CD4-positive, alpha-beta T cell (primary cell): ENCODE data around the gene PRDM16. TPM values are rescaled to one million over a fixed set of nuclear protein-coding genes. Genes with fewer than 3 reads are reported as not detected.

ENCODE experiments used
- ATAC-seq: fragments of 200-7000 bp; cut with Tn5 transposase; one replicate; pipeline ENCODE4 v1.10.0; 2022; ENCODE audit warnings: mild to moderate bottlenecking; ENCODE audit not compliant: poor library complexity
- CTCF ChIA-PET: fragments of 350-600 bp; sonication (Branson Sonifier 250); formaldehyde crosslinking; loops from one replicate; lab custom pipeline; 2021; ENCODE audit warnings: antibody characterized with exemption, inconsistent platforms; lab: Charles Lee
- POLR2A ChIA-PET: fragments of 350-600 bp; sonication (Branson Sonifier 250); formaldehyde crosslinking; loops from one replicate; lab custom pipeline; 2021; ENCODE audit warnings: antibody characterized with exemption, inconsistent platforms; lab: Charles Lee
- DNase-seq, 14 experiments: peaks; one replicate each; pipeline ENCODE4 v3.0.0-alpha.2; 2013 to 2020; ENCODE audit warnings: mixed read lengths in 2 of 14
- H3K27ac ChIP-seq, 2 donors: one replicate each; pipeline versions ENCODE4 v1.5.1 to v1.7.0; 2013; ENCODE audit warnings: low read length in 2 of 2, low read depth in 1 of 2, mild to moderate bottlenecking in 1 of 2
- H3K27me3 ChIP-seq, 2 experiments: 1 replicate in 1 of 2; 2 replicates in 1 of 2; pipeline versions ENCODE4 v1.6.1 to v1.7.0; 2013; ENCODE audit warnings: low read length in 2 of 2, control low read depth in 1 of 2, mild to moderate bottlenecking in 1 of 2, moderate library complexity in 1 of 2; ENCODE audit not compliant: insufficient read depth in 2 of 2, control insufficient read depth in 1 of 2
- H3K36me3 ChIP-seq: one replicate; pipeline ENCODE4 v1.6.1; 2013; ENCODE audit warnings: low read length, control low read depth; ENCODE audit not compliant: insufficient read depth
- H3K4me1 ChIP-seq: one replicate; pipeline ENCODE4 v1.6.1; 2013; ENCODE audit warnings: low read length, control low read depth; ENCODE audit not compliant: insufficient read depth
- H3K4me3 ChIP-seq: one replicate; pipeline ENCODE4 v1.5.1; 2013; ENCODE audit warnings: mild to moderate bottlenecking, low read length, moderate library complexity
- H3K9me3 ChIP-seq, 2 experiments: 1 replicate in 1 of 2; 2 replicates in 1 of 2; pipeline versions ENCODE4 v1.6.1 to v1.7.0; 2013; ENCODE audit warnings: low read length in 2 of 2, mild to moderate bottlenecking in 2 of 2, control low read depth in 1 of 2, moderate library complexity in 1 of 2; ENCODE audit not compliant: control insufficient read depth in 1 of 2, insufficient read depth in 1 of 2
- H3K27ac Mint-ChIP-seq: one replicate; pipeline ENCODE4 v1.8.0; 2020; ENCODE audit warnings: mixed read lengths
- H3K27me3 Mint-ChIP-seq: one replicate; pipeline ENCODE4 v1.8.0; 2021; ENCODE audit warnings: mixed read lengths
- H3K36me3 Mint-ChIP-seq: one replicate; pipeline ENCODE4 v1.8.0; 2021; ENCODE audit warnings: low read depth, mixed read lengths
- H3K4me1 Mint-ChIP-seq: one replicate; pipeline ENCODE4 v1.8.0; 2021; ENCODE audit warnings: low read depth, mixed read lengths
- H3K4me3 Mint-ChIP-seq: one replicate; pipeline ENCODE4 v1.8.0; 2020; ENCODE audit warnings: mild to moderate bottlenecking, mixed read lengths
- H3K9me3 Mint-ChIP-seq: one replicate; pipeline ENCODE4 v1.8.0; 2020; ENCODE audit warnings: mixed read lengths
- intact Hi-C, 2 experiments: fragments of 100-400 bp; cut with DNase I in 1 of 2; cut with micrococcal nuclease in 1 of 2; formaldehyde crosslinking; loops; one replicate each; pipeline versions ENCODE4 v1.15.1 to v1.9.0; 2023 to 2025; cut with DNase I, micrococcal nuclease
- total RNA-seq, 174 experiments: library from RNA in 2 of 174; stranded (reverse) in 2 of 174; gene quantifications; one replicate each; pipeline ENCODE4 v1.2.3 and lab custom pipeline; 2021 to 2026
- TF ChIP-seq, protein P1 (sequence below): fragments of 200-600 bp; IDR thresholded peaks from one replicate; pipeline ENCODE4 v1.8.0; 2022; ENCODE audit warnings: antibody characterized with exemption, mild to moderate bottlenecking

PRDM16 gene
- total RNA-seq, 2 experiments from 2014 or later: not detected

DNA sequence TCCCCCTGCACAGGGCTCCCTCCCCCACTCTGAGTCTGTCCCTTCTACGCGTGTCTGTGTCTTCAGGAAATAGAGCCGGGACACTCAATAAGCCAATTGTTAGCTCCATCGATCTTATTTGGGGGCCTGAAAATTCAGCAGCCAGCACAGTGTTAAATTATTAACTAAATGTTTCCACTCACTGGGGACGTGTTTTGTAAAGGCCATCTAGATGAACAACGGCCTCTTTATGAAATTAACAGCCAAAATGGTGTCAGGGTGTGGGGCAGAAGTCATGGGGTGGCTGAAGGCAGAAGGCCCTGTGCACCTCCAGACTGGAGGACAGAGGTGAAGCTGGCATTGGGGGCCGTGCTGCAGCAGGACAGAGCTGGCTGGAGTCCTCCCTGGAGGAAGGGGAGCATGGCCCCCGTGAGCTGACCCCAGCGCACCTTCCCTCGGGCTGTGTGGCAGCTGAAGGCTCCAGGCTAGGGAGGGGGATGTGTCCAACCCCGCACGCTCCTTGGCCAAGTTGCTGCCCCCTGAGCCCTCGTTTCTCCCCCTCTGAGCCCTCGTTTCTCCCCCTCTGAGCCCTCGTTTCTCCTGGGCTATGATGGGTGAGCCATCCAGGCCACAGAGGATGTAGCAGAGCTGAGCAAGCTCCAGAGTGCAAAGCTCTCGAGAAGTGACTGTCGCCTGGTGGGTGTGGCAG is 271.7 kb downstream of the PRDM16 start:
- no peaks in the 10 kb centered on the region for H3K4me1 ChIP-seq
- H3K36me3 ChIP-seq: no peaks in the 10 kb centered on the region
- H3K36me3 Mint-ChIP-seq: no peaks in the 10 kb centered on the region
- TF ChIP-seq, protein P1, sequence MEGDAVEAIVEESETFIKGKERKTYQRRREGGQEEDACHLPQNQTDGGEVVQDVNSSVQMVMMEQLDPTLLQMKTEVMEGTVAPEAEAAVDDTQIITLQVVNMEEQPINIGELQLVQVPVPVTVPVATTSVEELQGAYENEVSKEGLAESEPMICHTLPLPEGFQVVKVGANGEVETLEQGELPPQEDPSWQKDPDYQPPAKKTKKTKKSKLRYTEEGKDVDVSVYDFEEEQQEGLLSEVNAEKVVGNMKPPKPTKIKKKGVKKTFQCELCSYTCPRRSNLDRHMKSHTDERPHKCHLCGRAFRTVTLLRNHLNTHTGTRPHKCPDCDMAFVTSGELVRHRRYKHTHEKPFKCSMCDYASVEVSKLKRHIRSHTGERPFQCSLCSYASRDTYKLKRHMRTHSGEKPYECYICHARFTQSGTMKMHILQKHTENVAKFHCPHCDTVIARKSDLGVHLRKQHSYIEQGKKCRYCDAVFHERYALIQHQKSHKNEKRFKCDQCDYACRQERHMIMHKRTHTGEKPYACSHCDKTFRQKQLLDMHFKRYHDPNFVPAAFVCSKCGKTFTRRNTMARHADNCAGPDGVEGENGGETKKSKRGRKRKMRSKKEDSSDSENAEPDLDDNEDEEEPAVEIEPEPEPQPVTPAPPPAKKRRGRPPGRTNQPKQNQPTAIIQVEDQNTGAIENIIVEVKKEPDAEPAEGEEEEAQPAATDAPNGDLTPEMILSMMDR: no peak
- H3K9me3 Mint-ChIP-seq: peaks cover 3% of the 10 kb centered on the region
- intact Hi-C loops: no loop called here
- POLR2A ChIA-PET: no interaction called here
- H3K27me3 Mint-ChIP-seq: no peaks in the 10 kb centered on the region
- no peaks in the 10 kb centered on the region for H3K27me3 ChIP-seq
- no peak overlapping the region for H3K27ac Mint-ChIP-seq
- H3K4me1 Mint-ChIP-seq: no peaks in the 10 kb centered on the region
- H3K4me3 ChIP-seq: no peak overlapping the region
- CTCF ChIA-PET: no interaction called here
- H3K9me3 ChIP-seq: peaks cover 22 to 46% of the 10 kb centered on the region in 2 experiments
- ATAC-seq (no peak), DNase-seq (no peak)
- no peak overlapping the region for H3K4me3 Mint-ChIP-seq
- no peak overlapping the region for H3K27ac ChIP-seq

DNA sequence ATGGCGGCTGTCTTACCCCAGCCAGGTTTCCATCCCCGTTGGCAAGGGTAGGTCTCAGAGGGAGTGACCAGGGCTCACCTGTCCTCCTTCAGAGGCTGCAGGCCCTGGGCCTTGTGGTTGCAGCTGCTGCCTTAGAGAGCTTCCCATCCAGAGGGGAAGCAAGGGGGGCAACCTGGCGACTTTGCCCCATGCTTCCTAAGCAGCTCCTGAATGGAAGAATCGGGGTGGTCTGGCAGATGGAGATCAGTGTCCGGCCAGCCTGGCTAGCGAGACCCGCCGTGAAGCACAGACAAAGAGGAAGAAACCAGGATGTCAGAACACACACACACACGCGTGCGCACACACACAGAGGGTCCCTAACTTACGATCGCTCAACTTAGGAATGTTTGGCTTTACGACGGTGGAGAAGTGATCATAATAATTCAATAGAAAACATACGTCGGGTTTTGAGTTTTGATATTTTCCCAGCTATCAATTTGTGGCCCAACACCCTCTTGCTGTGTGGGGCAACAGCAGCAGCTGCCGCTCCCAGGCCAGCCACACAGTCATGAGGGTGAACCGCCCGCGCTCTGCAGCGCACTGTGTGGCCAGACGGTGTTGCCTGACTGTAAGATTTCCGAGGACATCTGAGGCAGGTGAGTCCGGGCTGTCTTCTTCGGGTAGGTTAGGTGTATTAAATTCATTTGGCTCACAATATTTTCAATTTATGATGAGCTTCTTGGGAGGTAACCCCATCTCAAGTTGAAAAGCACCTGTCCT is 272.4 kb downstream of the PRDM16 start:
- no peak overlapping the region for H3K4me3 Mint-ChIP-seq
- no peak overlapping the region for H3K4me3 ChIP-seq
- CTCF ChIA-PET: no interaction called here
- no peak for DNase-seq
- H3K27ac ChIP-seq: no peak overlapping the region
- ATAC-seq: no peak
- no peaks in the 10 kb centered on the region for H3K36me3 Mint-ChIP-seq
- POLR2A ChIA-PET: no interaction called here
- TF ChIP-seq, protein P1: no peak
- H3K27ac Mint-ChIP-seq: no peak overlapping the region
- H3K27me3 Mint-ChIP-seq: no peaks in the 10 kb centered on the region
- peaks cover 22 to 50% of the 10 kb centered on the region in 2 experiments for H3K9me3 ChIP-seq
- H3K4me1 ChIP-seq: no peaks in the 10 kb centered on the region
- no peaks in the 10 kb centered on the region for H3K4me1 Mint-ChIP-seq
- no peaks in the 10 kb centered on the region for H3K27me3 ChIP-seq
- intact Hi-C loops: no loop called here
- H3K9me3 Mint-ChIP-seq: peaks cover 3% of the 10 kb centered on the region
- H3K36me3 ChIP-seq: no peaks in the 10 kb centered on the region

DNA sequence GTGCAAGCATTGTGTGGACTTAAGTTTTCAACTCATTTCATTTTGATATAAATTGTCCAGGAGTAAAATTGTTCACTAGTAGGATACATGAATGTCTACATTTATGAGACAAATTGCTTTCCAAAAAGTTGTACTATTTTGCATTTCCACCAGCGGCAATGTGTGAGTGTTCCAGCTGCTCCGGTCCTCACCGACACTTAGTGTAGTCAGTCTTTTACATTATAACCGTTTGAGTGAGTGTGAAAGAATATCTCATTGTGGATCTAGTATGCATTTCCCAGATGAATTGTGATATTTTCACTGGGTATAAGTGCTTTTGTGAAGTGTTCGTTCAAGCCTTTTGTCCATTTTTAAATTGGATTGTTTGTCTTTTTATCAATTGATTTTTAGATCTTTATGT is 274.0 kb downstream of the PRDM16 start:
- Mint-ChIP-seq H3K4me1 (no peaks in the 10 kb centered on the region), H3K27ac (no peak overlapping the region), H3K4me3 (no peak overlapping the region), H3K27me3 (no peaks in the 10 kb centered on the region), H3K9me3 (peaks cover 3% of the 10 kb centered on the region), H3K36me3 (no peaks in the 10 kb centered on the region)
- TF ChIP-seq, protein P1: no peak
- no peak overlapping the region for H3K27ac ChIP-seq
- H3K9me3 ChIP-seq: peaks cover 22 to 46% of the 10 kb centered on the region in 2 experiments
- no peak for DNase-seq
- no peak overlapping the region for H3K4me3 ChIP-seq
- ChIA-PET CTCF (no interaction called here), POLR2A (no interaction called here)
- ATAC-seq: no peak
- H3K27me3 ChIP-seq: no peaks in the 10 kb centered on the region
- no peaks in the 10 kb centered on the region for H3K4me1 ChIP-seq
- no peaks in the 10 kb centered on the region for H3K36me3 ChIP-seq
- intact Hi-C loops: no loop called here
